ENCODE data around the gene CSRP3.
"Not testable (repeated sequence)": the region's sequence is repeated elsewhere in the genome, so short reads cannot be mapped to it uniquely, and the experiment has no call there.

CSRP3 gene

GRCh38 chr11:19136884-19137283 is 64.9 kb downstream of the CSRP3 start:
- not testable (repeated sequence) for H3K27ac ChIP-seq (ENCODE audit: low read depth, low read length)

GRCh38 chr11:19134004-19134403 is 67.8 kb downstream of the CSRP3 start:
- Histone ChIP-seq H3K27ac (ENCODE audit: low read depth, low read length) (no peak overlapping the region), H3K36me3 (ENCODE audit: control insufficient read depth in 5 of 5, insufficient read depth in 5 of 5, low read length in 5 of 5) (no peaks in the 10 kb centered on the region), H3K27me3 (ENCODE audit: control insufficient read depth in 5 of 5, insufficient read depth in 4 of 5, low read length in 5 of 5) (no peaks in the 10 kb centered on the region), H3K9ac (ENCODE audit: low read length in 5 of 5) (no peak overlapping the region), H3K4me1 (ENCODE audit: control insufficient read depth in 5 of 5, insufficient read depth in 5 of 5, low read length in 5 of 5) (no peaks in the 10 kb centered on the region), H3K9me3 (ENCODE audit: control insufficient read depth in 5 of 5, low read length in 5 of 5) (no peaks in the 10 kb centered on the region), H3K4me3 (ENCODE audit: low read depth in 1 of 5, low read length in 5 of 5) (no peak overlapping the region)

More at GRCh38 chr11:19136884-19137283, 64.9 kb downstream of the CSRP3 start:
- H3K9ac ChIP-seq (ENCODE audit: low read length in 5 of 5); H3K9me3 ChIP-seq (ENCODE audit: control insufficient read depth in 5 of 5, low read length in 5 of 5); H3K36me3 ChIP-seq (ENCODE audit: control insufficient read depth in 5 of 5, insufficient read depth in 5 of 5, low read length in 5 of 5); H3K4me3 ChIP-seq (ENCODE audit: low read depth in 1 of 5, low read length in 5 of 5); H3K4me1 ChIP-seq (ENCODE audit: control insufficient read depth in 5 of 5, insufficient read depth in 5 of 5, low read length in 5 of 5); H3K27me3 ChIP-seq (ENCODE audit: control insufficient read depth in 5 of 5, insufficient read depth in 4 of 5, low read length in 5 of 5): not testable (repeated sequence)

All from subcutaneous abdominal adipose tissue (tissue), 5 donors.